GM21447 (cell line): ENCODE measurements around the gene GRIA4.
"Not testable (repeated sequence)": the region's sequence is repeated elsewhere in the genome, so short reads cannot be mapped to it uniquely, and the experiment has no call there.

ENCODE experiments used
- ATAC-seq: cut with Tn5 transposase; IDR thresholded peaks from one replicate; pipeline ENCODE4 v1.9.1; 2021; ENCODE audit not compliant: unreplicated experiment

GRIA4 gene

DNA sequence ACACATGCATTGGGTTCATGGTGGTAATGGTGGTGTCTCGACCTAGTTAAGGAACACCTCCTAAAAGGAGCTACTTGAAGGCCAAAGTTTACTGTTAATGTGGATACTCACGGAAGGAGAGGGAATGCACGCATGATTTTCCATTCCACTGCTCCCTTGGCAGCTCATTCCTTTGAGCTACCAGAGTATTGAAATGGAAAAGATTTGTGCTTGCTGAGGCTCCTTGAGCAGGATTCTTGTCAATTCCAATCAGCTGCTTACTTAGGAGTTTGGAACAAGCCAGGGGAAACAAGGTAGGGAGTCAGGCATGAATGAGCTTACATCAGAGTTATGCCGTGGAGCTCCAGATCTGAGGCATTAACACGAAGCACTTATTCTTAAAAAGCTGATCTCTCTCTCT, 108.8 kb downstream of the GRIA4 start:
- no peak for ATAC-seq

DNA sequence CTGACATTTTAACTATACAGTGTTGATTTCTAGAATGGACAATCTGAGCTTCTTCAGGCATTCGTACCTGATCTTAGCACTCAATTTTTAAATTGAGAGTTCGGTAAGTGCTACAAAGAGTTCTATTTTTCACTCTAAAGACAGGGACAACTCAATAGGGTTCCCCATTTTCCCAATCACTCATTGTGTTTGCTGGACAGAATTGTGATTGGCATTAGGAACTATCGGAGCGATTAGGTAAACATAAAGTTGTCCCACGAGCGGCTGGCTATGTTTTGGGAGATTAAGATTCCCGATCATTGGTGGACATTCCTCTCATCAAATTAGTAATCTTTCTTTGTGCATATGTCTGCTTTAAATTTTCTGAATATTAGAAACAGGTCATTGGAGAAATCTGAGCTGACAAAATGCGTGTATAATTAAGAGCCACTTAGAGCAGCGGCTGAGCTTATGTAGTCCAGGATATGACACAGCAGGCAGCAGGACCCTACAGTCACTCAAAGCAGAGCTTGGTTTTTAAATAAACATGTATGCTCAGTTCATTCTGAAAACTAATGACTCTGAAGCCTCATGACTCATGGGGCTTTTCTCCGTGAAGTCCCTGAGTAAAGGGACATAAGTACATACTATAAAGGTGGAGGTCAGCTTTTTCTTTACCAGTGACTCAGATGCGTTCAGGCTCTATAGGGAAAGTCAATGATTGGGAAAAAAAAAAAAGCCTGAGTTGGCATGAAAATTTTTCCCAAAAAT, 109.4 kb downstream of the GRIA4 start:
- peak; percentile 92 for ATAC-seq

DNA sequence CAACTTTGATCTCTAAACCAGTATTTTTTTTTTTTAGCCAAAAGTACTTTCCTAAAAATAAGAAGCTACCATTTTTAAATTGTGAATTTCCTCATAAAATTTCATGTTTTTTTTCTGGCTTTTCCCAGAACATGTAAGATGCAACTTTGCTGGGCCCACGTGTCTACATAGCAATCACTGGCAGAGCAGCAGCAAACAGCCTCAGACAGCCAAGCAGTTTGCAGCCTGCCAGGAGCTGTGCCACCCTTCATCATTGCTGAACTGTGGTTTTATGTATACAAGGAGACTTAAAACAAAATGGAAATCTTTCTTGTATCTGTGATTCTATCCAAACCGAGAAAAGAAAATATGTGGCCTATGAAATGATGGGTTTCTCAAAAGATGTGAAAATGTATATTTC, 110.2 kb downstream of the GRIA4 start:
- ATAC-seq: no peak

DNA sequence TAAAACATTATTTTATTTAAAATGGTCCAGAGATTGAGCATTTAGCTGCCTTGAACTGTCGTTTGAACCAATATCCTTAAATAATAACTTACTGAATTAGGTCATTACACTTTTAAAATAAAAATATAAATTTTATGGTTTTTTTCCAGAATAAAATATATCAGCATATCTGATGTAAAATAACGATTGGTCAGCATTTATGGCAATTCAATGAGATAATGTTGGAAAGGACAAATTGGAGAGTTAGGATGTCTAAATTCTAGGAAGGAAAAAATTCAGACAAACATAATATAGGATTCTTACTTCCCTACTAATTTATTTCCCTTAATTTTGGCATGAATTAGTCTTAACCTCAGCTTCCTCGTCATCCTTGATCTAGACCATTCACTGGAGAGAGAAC, 113.4 kb downstream of the GRIA4 start:
- no peak for ATAC-seq

DNA sequence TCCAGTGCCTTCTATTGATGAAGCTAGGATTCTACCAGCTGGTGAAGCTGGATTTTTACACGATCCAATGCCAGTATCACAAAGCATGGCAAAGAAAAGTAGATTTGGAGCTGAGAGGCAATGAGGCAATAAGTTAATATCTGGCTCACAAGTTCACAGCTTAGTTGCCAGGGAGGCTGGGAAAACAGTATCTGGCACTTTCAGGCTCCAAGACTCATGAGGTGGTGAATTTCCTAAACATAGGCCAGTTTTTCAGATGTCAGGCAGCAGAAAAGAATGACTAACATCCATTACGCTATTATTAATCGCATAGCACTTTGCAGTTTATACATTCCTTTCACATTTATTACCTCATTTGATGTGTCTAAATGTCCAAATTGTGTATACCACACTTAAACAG, 122.7 kb downstream of the GRIA4 start:
- ATAC-seq: no peak

DNA sequence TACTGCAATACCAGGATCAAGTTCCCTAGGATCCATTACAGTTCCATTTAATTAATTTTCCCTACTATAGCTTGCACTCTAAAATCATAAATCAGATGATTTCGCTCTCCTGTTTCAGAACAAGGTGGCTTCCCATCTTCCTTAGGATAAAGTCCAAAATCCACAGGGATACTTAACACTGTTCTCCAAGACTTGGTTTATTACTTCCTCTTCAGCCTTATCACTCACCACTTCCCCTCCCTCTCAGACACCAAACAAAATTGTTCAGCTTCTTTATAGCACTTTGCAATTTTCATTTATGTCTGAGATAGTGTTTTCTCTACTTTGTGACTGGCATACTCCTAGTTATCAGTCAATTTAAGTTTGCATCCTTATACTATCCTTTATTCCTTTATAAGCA, 124.6 kb downstream of the GRIA4 start:
- ATAC-seq: no peak

DNA sequence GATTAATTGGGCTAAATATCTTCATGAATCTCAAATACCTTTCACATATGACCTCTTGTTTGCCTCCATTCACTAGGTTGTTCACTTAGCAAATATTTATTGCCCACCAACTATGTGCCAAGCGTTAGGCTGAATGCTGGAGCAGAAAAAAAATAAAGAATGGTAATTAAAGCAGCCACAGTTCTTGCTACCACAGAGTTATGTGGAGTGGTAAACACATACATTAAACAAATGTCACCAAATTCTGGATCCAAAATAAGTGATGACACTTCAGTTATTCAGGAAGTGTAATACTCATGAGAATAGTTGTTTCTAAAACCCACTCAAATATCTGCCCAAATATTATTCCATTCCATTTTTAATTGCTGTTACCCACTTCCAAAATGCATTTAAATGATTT, 128.4 kb downstream of the GRIA4 start:
- no peak for ATAC-seq

DNA sequence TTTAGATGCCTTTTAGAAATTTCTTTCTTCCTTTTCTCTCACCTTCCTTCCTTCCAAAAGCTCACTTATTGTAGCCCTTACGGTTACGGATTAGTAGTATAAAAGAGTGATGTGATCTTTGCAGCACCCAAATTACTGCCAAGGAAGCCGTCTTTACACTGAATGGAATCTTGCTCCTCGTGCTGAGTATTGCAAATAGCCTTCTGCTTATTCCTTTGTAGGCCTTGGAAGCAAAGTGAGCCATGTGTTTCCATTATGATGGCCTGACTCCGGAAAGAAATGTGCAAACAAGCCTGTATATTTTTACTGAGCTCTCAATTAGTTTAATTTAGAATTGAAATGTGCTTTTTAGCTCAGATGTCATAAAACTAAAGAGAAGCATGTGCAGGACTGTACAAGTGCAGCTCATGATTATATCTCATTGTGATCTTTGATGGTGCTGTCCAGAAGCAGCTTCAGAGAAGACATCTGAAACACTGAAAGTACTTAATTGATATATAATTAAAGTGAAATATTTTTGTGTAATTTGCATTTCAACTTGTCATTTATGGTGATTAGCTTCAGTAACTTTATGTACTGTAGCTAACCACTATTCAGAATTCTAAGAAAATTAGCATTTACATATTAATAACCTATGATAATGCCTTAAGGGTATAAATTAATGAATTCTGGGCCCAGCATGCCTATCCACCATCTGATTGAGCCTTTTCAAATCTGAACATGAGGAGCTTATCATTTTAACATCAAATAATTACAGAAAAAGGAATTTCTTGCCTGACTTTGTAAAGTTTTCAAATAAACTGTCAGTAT, 129.3 kb downstream of the GRIA4 start:
- no peak for ATAC-seq

DNA sequence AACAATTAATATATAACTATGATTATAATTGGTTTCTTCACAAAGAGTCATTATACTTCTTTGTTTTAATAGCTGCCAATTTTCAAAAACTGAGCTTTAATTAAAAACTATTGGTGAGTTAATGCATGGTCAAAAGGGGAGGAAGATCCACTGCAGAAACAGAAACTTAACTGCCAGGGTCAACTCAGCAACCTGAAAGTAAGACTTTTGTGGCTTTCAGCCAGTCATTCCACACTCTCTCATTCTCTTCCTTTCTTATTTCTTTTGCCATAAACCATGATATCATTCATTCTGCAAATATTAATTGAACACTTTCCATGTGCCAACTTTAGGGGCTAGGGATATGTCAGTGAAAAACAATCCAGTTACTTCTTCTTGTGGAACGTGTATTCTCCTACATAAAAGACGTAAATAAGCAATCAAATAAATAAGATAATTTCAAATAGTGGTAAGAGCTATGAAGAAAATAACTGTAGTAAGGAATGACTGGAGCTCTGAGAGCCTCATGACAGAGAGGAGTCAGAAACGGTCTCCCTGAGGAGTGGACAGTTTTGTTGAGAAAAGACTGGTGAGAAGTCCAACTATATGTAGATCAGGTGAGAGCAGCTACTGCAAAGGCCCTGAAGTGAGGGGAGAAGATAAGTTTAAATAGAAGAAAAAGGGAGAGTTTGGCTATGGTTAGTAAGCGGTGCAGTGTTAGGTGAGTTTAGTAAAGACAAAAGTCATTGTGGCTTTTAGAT, 130.5 kb downstream of the GRIA4 start:
- ATAC-seq: peak; percentile 96

DNA sequence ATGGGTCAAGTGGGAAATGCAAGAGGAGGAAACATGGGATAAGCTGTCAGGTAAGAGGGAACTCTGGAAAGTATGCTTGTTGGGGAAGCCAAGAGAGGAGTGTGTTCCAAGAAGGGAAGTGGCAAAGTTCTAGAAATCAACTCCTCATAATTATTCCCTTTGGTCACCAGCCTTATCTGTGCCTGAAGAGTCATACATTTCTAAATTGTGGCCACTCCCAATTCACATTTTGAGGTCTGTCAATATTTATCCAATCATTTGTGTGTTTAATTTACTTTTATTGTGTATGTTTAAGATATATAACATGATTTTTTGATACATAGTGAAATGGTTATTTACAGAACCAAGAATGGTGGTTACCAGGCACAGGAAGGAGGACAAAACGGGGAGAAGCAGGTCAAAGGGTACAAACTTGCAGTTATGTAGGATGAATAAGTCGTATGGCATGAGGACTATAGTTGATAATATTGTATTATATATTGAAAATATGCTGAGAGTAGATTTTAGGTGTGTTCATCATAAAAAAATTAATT, 131.7 kb downstream of the GRIA4 start:
- ATAC-seq: no peak

DNA sequence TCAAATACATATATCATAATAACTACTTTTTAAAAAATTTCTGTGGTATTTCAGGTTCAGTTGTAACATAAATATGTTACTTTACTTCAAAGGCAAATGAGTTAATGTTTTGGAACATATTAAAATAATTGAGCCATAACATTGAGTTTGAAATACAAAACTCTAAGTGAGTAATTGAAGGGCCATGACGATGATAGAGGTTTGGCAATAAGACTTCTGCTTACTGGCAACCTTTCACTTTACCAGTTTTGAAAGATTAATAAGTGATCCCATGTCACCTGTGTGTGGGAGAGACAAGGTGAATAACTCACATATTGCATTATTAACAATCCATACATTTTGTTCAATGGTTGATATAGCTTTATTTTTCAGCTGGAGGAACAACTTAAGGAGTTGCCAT, 144.4 kb downstream of the GRIA4 start:
- ATAC-seq: no peak

DNA sequence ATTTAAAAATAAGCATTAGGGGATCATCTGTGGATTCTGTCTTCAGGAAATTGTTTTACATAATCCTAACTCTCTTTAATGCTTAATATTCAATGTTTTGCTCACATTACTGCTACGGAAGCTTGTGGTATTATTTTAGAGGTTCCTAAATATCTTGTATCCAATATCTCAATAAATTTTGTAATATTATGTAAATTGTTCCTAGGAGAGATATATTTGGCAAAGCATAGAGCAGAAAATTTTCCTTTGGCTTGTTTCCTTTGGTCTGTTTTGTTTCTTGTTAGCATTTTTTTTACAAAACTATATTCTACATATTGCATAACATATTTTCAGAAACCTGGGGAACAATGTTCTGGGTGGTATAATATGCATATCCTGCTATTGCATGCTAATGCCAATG, 144.8 kb downstream of the GRIA4 start:
- no peak for ATAC-seq

DNA sequence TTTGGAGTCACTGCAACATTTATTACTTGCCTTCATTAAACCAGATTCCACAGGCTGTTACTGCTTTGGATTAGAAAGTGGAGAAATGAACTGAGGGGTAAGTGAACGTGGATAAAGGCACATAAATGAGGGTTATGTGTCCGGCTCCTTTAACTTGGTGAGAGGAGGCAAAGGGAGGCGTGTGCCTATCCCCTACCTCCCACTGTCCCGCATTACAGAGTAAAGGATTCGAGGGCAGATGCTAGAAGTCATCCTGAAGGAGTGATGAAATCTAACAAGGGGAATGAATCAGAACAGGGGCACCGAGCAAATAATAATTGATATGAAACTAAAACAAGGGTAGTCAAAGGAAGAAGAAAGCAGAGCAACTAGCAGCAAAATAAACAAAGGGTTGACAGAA, 147.2 kb downstream of the GRIA4 start:
- no peak for ATAC-seq

DNA sequence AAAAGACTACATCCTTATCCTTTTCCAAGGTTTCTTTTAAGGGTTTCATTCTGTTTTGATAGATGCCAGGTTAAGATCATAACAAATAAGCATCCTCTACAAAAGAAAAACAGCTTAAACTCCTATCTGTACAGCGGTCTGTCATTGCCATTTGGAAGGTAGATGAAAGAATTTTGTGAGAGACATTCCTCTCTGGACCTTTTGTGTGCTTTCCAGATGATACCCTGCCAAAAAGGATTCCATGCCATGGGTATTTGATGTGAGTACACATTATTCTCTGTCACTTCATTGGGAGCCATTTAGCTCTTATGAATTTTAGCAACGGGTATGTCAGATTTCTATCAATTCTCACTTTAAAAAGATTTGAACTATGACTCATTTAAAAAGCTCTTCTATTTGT, 153.7 kb downstream of the GRIA4 start:
- no peak for ATAC-seq

DNA sequence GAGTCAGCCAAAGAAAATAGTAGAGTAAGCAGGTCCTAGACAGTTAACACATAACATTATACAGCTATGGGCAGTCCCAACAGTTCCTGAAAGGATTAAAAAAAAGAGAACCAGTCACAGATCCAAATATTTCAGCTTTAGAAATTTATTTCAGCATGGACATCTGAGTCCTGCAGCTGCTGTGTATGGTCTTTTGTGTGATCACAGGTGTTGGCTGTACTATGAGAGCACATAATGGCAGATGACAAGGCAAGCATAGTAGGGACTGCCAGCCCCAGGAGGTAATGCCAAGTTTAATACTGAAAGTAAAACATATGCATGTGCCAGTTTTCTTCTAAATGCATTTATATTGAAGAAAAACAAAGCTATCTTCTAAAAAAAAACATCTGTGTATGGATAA, 158.1 kb downstream of the GRIA4 start:
- no peak for ATAC-seq

DNA sequence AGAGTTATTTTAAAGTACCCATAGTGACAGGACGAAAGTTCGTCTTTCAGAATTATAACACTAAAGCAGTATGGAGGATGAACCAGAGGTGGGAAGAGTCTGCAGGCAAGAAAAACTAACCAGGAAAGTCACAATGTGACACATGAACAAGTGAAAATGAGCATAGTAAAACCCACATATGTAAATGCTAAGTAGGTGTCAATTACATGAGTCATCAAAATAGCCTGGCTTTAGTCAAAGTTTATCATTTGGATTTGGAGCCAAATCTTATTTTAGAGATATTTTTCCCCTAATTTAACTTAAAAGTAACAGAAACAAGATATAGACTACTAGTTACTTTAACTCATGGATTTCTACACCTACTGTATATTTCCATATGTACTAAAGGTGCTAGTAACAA, 159.8 kb downstream of the GRIA4 start:
- no peak for ATAC-seq

DNA sequence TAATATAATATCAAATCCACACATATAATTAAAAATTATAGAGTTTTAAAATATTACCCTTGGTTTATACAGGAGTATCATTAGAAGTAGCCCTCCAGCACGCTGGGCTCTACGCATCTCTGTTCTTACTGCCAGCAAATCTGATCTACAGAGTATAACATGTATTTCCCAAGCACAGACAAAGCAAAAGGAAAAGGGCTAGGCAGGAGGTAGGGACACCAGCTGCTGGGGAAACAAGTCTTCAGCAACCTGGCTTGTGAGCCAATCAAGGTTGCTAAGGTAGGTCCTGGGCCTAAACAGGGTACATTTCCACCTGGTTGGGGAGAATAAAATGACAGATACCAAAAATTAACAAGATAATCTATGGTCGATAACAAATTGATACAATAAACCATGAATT, 163.6 kb downstream of the GRIA4 start:
- not testable (repeated sequence) for ATAC-seq

DNA sequence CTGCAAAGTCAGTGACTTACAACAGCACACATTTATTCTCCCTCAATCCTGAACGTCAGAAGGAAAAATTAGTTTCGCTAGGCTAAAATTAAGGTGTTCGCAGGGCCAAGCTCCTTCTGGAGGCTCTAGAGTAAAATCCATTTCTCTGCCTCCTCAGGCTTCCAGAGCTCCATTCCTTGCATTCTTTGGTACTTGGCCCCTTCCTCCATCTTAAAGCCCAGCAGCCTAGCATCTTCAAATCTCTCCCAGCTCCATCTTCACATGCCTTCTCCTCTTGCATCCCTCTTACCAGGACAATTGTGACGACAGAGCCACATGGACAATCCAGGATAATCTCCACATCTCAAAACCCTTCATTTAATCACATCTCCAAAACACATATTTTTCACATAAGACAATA, 165.0 kb downstream of the GRIA4 start:
- no peak for ATAC-seq

DNA sequence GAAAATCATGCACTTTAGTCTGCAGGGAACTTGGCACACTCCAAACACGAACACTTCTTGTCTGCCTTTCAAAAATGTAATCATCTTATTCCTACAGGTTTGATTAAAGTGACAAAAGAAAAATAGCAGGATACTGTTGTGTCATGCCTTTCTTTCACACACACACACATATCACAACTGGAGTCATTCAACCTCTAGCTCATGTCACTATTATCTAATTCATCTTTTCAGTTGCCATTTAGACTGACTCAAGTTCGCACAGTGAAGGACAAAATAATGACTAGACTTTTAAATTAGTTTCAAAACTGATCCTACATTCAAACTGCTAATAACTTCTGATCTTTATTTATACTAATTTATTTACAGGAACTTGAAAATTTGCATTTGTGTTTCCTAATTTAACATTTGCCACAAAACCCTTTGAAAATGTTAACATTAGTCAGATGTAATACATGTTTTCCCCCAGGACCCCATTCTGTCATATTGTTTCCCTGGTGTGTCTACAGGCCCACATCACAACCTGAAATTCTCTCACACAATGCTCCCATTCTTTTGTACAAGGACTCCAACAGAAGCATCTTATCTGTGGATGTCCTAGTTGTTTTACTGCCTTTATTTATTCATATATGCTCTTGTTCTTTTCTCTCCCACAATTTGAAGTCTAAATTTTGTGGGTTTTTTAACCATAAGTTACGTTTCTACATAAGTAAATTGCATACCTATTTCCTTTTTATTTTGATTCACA, 171.1 kb downstream of the GRIA4 start:
- no peak for ATAC-seq

DNA sequence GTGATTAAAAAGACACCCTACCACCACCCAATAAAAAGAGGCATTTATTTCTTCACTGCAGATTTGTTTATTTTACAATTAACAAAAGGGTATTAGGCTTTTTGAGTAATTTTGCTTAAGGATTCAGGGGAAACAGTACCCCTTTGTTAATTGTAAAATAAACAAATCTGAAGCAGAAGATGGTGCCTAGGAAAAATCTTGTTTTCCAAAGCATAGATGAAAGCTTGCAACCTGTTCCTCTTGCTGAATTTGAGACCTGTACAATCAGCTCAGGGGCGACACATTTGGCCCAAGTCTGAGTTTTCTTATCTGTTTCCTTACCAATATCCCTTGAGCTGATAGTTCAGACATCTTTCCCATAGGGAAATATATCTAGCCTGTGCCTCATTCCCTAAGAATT, 171.9 kb downstream of the GRIA4 start:
- no peak for ATAC-seq

DNA sequence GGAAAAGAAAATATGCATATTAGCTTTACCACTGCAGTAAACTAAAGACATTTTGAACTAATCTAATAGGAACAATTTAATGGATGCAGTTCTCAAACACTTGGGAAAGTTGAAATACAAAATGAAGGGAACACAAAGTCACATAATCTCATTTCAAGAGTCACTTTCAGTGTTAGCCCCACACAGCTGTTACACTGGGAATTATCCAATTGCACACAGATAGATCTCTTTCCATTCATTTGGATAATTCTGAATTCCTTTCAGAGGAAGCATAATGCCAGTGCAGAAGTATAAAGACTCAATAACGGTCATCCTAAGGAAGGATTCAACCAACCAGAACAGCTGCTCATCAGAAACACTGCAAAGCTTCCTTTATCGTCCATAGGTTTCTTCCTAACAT, 173.3 kb downstream of the GRIA4 start:
- ATAC-seq: no peak
